ENCODE measurements around the gene BICC1. TPM values are rescaled to one million over a fixed set of nuclear protein-coding genes. Genes with fewer than 3 reads are reported as not detected.

The BICC1 gene
- polyA plus RNA-seq, 4 donors = 72.5 to 84.9 (median 79.7) TPM

GRCh38 chr10:58734116-58734515 is 221.4 kb downstream of the BICC1 start:
- DNase-seq (ENCODE audit: low read depth in 4 of 4, low spot score in 2 of 4) = no peak

- DNase-seq (ENCODE audit: low read depth in 4 of 4, low spot score in 2 of 4) = no peak
These were observed 222.0 kb downstream of the BICC1 start for GRCh38 chr10:58734664-58735063.

- DNase-seq (ENCODE audit: low read depth in 4 of 4, low spot score in 2 of 4) = no peak
These were observed 222.4 kb downstream of the BICC1 start for GRCh38 chr10:58735087-58735486.

GRCh38 chr10:58740620-58741369 is 228.1 kb downstream of the BICC1 start:
- no peak for DNase-seq (ENCODE audit: low read depth in 4 of 4, low spot score in 2 of 4)

- no peak for DNase-seq (ENCODE audit: low read depth in 4 of 4, low spot score in 2 of 4)
These were observed 229.0 kb downstream of the BICC1 start for GRCh38 chr10:58741673-58742072.

GRCh38 chr10:58742141-58742540 is 229.5 kb downstream of the BICC1 start:
- no peak for DNase-seq (ENCODE audit: low read depth in 4 of 4, low spot score in 2 of 4)

- DNase-seq (ENCODE audit: low read depth in 4 of 4, low spot score in 2 of 4) = no peak
These were observed 230.9 kb downstream of the BICC1 start for GRCh38 chr10:58743466-58744115.

GRCh38 chr10:58746474-58747185 is 234.0 kb downstream of the BICC1 start:
- no peak for DNase-seq (ENCODE audit: low read depth in 4 of 4, low spot score in 2 of 4)

- DNase-seq (ENCODE audit: low read depth in 4 of 4, low spot score in 2 of 4) = no peak
These were observed 235.0 kb downstream of the BICC1 start for GRCh38 chr10:58747687-58748086.

- DNase-seq (ENCODE audit: low read depth in 4 of 4, low spot score in 2 of 4) = no peak
These were observed 240.0 kb downstream of the BICC1 start for GRCh38 chr10:58752665-58753064.

- DNase-seq (ENCODE audit: low read depth in 4 of 4, low spot score in 2 of 4) = no peak
These were observed 240.8 kb downstream of the BICC1 start for GRCh38 chr10:58753425-58753824.

GRCh38 chr10:58754469-58755339 is 242.0 kb downstream of the BICC1 start:
- no peak for DNase-seq (ENCODE audit: low read depth in 4 of 4, low spot score in 2 of 4)

- no peak for DNase-seq (ENCODE audit: low read depth in 4 of 4, low spot score in 2 of 4)
These were observed 242.6 kb downstream of the BICC1 start for GRCh38 chr10:58755340-58755610.

- no peak for DNase-seq (ENCODE audit: low read depth in 4 of 4, low spot score in 2 of 4)
These were observed 243.0 kb downstream of the BICC1 start for GRCh38 chr10:58755677-58756076.

GRCh38 chr10:58756130-58756719 is 243.6 kb downstream of the BICC1 start:
- DNase-seq (ENCODE audit: low read depth in 4 of 4, low spot score in 2 of 4) = no peak

GRCh38 chr10:58757352-58758065 is 244.8 kb downstream of the BICC1 start:
- no peak for DNase-seq (ENCODE audit: low read depth in 4 of 4, low spot score in 2 of 4)

GRCh38 chr10:58758321-58758720 is 245.6 kb downstream of the BICC1 start:
- no peak for DNase-seq (ENCODE audit: low read depth in 4 of 4, low spot score in 2 of 4)

GRCh38 chr10:58764087-58764747 is 251.5 kb downstream of the BICC1 start:
- DNase-seq (ENCODE audit: low read depth in 4 of 4, low spot score in 2 of 4) = no peak

GRCh38 chr10:58765910-58766309 is 253.2 kb downstream of the BICC1 start:
- no peak for DNase-seq (ENCODE audit: low read depth in 4 of 4, low spot score in 2 of 4)
